HG02678 (cell line): ENCODE results near the gene RPH3AL.

Experiments used
- ATAC-seq: cut with Tn5 transposase; IDR thresholded peaks from one replicate; pipeline ENCODE4 v1.9.1; 2021; ENCODE audit warnings: mild to moderate bottlenecking, moderate library complexity; ENCODE audit not compliant: unreplicated experiment

RPH3AL gene

GRCh38 chr17:353838-354234 is 1.2 kb upstream of the RPH3AL start:
- no peak for ATAC-seq

DNA sequence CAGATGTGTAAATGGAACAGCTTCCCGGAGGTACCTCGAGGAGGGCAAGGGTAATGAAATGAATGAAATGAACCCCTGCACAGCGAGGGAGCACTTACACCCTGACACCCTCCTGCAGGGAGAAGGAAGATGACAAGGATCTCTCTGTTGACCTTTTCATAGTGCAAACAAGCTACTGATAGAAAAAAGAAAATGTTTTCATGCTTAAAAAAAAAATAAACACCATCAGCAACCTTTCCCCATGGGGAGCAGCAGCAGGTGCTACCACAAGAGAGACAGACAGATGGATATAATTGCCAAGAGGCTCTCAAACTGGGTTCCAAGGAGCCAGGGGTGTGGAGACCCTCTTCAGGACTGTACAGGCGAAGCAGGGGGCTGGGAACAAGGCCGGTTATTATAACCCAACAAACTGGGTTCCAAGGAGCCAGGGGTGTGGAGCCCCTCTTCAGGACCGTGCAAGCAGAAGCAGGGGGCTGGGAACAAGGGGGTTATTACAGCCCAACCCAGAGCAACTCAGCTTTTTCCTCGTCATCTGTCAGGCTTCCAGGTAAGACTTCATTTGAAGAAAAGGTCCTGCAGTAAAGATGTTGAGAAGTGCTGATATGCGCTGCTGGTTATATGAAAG is 718 bp upstream of the RPH3AL start:
- no peak for ATAC-seq

- ATAC-seq: no peak
These were observed 659 bp downstream of the RPH3AL start for GRCh38 chr17:351875-352420.

- no peak for ATAC-seq
These were observed 1.2 kb downstream of the RPH3AL start for GRCh38 chr17:351449-351738.

DNA sequence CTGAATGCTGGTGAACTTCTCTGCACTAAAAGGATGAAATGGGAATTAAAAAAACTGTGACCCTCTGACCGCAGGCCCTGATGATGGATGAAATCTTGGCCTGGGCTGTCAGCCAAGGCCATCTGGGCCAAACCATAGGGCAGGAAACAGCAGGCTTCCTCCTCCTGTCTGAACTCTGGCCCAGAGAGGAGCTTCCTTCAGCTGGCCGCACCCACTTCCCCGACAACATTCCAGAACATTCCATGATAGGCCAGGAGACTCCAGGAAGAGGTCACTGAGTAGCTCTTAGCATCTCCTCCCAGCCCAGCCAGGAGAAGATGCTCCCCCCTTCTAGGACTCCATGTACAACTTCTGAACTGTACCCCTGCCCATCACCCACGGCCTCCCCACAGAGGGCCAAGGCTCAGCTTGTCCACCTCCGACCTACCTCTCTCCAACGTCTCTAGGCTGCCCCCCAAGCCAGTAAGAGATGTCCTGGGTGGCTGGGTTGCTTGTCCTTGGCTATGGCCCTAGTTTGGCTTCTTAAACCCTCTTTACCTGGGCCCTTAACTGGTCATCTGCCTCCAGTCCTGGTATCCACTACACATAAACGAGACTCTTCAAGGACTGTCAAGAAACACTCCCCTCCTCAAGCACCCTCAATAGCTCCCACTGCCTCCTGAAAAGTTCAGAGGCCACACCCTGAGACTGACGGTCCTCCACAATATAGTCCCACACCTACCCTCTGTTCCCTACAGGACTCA is 1.7 kb downstream of the RPH3AL start:
- ATAC-seq: no peak

GRCh38 chr17:349666-350065 is 2.9 kb downstream of the RPH3AL start:
- no peak for ATAC-seq

- no peak for ATAC-seq
These were observed 3.7 kb downstream of the RPH3AL start for GRCh38 chr17:348692-349425.

GRCh38 chr17:348012-348411 is 4.6 kb downstream of the RPH3AL start:
- no peak for ATAC-seq

GRCh38 chr17:347309-347899 is 5.2 kb downstream of the RPH3AL start:
- ATAC-seq: no peak

DNA sequence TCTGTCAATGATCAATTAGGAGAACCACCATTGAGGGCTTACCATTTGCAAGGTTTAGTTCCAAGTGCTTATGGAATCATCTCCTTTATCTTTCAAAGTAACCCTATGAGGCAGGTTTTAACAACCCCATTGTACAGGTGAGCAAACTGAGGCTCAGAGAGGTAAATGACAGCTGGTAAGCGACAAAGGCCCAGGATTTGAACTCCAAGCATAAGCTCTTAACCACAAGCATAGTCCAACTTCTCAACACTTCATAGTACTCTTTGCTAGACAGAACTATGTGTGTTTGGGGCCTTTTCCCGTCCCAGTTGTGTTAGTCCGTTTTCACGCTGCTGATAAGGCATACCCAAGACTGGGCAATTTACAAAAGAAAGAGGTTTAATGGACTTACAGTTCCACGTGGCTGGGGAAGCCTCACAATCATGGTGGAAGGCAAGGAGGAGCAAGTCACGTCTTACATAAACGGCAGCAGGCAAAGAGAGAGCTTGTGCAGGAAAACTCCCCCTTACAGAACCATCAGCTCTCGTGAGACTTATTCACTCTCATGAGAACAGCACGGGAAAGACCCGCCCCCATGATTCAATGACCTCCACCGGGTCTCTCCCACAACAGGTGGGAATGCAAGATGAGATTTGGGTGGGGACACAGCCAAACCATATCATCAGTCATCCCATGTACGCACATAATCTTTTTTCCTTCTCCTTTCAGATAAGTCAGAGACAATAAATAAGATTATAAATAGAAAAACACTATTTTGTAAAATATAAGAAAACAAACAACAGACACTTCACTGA is 6.4 kb downstream of the RPH3AL start:
- no peak for ATAC-seq

DNA sequence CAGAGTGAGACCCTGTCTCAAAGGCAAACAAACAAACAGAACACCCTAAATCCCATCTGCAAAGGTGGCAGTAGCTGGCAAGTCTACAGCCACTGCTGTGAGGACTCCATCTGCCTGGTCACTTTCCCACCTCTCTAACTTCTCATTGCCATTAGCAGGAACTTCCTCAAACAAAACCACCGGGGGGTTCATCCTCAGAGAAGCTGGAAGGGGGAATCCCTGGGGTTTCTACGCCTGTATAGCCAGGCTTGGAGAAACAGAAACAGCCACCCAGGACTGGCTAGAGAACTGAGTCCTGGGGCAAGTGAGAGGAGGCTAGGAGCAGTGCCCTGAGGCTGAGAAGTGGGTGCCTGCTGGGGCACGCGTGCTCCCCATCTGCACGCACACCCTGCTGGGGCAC is 7.3 kb downstream of the RPH3AL start:
- no peak for ATAC-seq

GRCh38 chr17:343875-344752 is 8.5 kb downstream of the RPH3AL start:
- no peak for ATAC-seq

- ATAC-seq: no peak
These were observed 9.4 kb downstream of the RPH3AL start for GRCh38 chr17:343211-343610.

- no peak for ATAC-seq
These were observed 12.5 kb downstream of the RPH3AL start for GRCh38 chr17:340074-340473.

DNA sequence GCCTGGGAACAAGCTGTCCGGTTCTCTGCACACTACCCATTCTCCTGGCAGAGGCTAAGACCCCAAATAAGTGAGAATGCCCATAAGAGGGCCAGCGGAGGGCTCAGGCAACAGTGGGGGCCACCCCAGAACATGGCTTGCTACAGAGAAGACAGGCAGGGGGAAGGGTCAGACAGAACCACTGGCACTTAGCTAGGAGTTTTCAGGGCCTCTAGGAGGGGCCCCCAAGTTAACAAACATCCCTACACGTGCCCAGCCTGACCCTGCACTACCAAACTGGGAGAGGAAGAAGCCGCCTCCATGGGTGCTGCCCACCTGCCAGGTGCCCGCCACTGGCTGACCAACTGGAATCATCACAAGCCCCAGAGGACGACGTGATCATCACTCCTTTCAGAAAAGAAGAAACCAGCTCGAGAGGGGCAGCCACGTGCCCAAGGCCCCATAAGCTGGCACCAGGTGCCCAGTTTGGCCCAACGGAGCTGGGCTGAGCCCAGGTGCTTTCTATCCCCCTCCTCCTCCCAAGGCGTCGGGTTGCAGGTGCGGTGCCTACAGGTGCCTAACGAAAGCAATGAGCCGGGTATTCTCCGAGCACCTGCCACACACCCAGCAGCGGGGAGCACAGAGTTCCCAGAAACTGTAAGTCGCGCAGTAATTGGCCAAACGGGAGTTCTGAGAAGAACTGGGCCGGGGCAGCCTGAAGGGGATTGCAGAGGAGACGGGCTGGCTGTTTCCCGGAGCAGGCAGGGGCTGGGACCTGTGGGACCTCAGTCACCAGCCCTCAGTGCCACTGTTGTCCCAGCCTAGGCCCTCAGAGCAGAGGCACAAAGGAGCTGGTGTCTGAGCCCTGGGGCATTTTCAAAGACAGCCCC is 13.2 kb downstream of the RPH3AL start:
- ATAC-seq: no peak

- no peak for ATAC-seq
These were observed 14.0 kb downstream of the RPH3AL start for GRCh38 chr17:338442-339192.

GRCh38 chr17:337866-338265 is 14.7 kb downstream of the RPH3AL start:
- ATAC-seq: no peak

DNA sequence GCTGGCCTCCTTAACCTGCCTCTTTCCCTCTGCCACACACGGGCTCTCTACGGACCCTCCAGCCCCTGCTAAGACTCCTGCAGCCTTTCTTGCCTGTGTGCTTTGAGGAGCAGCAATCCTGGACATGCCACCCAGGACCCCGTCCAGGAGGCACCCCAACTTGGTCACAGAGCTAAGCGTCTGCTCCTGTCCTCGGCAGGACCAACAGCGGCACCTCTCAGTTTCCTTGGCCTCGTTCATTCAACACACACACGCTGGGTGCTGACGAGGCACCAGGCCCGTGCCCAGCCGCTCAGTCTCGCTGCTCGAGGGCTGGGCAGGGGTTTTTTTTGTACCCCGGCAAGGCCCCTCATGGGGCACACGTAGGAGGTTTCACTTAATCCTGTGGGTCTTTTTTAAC is 15.2 kb downstream of the RPH3AL start:
- ATAC-seq: no peak
